HG03558 (cell line): ENCODE results near the gene RPS4Y1.
"Not testable (repeated sequence)": the region's sequence is repeated elsewhere in the genome, so short reads cannot be mapped to it uniquely, and the experiment has no call there.

Experiments
- ATAC-seq: cut with Tn5 transposase; IDR thresholded peaks from one replicate; pipeline ENCODE4 v1.9.1; 2021; ENCODE audit warnings: moderate number of reproducible peaks; ENCODE audit not compliant: unreplicated experiment; ENCODE audit errors: extremely low read depth

The RPS4Y1 gene

GRCh38 chrY:2872234-2872633, 30.8 kb downstream of the RPS4Y1 start:
- ATAC-seq, result not testable (repeated sequence)

GRCh38 chrY:2874211-2874610, 32.8 kb downstream of the RPS4Y1 start:
- ATAC-seq, result no peak

DNA sequence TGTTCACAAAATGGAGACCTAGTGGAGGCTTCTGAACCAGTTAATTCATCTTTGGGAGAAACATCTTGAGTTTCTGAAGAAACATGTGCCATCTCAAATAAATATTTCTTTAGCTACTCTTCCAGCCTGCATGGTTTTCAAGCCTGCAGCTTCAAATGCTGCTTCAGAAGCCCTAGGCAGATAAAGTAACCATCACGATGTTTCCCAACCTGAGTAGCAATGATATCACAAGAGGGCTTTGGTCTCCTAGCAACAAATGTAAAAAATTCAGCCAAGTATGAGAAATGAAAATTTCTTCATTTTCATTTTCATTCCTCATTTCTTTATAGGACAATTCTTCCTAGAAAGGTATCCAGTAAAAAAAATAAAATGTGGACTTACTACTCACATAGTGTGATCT, 42.2 kb downstream of the RPS4Y1 start:
- no peak for ATAC-seq

DNA sequence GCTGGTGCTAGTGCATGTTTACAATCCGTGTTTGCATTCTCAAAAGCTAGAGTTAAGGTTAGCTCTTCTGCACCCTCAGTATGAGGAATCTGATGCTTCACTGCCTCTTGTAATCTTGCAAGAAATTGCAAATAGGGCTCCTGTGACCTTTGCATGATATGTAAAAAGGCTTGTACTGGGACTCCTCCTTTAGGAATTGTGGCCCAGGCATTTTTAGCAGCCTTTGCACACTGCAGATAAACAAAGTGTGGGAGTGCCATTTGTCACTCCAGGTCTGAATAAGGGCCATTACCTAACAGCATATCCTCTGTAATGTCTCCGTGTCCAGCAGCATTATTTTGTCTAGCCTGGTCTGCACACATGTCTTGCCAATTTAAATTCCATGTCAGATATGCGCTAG, 44.5 kb downstream of the RPS4Y1 start:
- no peak for ATAC-seq

GRCh38 chrY:2887386-2887785, 46.0 kb downstream of the RPS4Y1 start:
- ATAC-seq, result no peak

DNA sequence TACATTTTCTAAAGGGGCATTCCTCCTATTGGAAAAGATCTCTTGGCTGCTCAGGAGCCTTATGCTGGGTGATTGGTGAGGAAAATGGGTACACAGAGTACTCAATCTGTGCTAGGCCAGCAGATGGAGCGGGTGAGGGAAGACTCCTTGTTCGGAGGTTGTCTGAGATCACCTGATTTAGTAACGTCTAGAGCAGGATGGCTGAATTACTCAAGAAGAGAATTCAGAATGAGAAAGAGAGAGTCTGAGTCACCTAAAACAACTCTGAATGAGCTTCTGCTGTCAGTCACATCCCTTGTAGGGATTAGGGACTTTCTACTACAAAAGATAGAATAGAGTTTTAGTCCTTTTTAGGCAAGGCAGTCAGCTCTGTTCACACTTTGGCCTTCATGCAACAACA, 46.6 kb downstream of the RPS4Y1 start:
- ATAC-seq, result no peak

DNA sequence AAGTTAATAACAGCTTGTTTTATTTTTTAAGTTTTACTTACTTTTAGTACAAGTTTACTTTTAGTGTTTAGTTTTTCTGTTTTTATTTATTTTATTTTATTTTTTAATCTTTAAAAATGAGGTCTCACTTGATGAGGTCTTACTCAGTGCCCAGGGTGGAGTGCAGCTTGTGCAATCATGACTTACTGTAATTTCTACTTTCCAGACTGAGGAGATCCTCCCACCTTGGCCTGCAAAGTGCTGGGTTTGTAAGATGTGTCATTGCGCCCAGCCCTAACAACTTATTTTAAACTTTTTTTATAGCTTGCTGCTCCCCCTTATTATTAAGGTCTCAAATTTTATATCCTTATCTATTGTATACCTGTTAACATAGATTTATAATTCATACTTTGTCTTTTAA, 52.1 kb downstream of the RPS4Y1 start:
- no peak for ATAC-seq

DNA sequence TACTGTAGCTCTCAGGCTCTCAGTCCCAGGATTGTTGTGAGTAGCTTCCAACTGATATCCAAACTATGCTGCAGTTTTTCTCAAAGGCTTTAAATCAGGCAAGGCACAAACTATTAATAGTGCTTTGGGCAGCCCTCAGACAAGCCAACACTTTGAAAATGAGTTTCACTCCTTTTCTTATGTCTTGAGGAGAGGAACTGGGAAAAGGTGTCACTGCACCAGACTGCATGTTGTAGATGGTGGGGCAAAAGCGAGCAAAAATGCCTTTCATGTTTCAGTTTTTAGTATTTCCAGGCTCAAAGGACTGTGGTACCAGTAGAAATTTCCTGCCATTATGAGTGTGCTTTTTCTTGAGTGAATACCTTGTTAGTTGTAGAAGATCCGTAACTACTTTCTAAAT, 54.6 kb downstream of the RPS4Y1 start:
- no peak for ATAC-seq

DNA sequence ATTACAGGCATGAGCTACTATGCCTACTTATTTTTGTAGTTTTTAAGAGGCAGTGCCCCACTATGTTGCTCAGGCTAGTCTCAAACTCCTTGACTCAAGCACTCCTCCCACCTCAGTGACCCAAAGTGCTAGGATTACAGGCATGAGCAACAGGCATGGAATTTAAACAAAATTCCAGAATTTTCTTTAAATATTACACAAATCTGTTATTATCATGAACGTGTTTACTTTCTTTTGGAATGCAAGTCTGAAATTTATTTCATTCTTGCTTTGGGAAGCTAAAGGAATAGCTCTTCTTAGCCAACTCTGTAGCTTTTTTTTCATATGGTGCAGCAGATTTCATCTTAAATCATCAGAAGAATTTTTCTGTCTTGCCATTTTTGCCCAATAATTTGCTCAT, 66.0 kb downstream of the RPS4Y1 start:
- ATAC-seq, result no peak

DNA sequence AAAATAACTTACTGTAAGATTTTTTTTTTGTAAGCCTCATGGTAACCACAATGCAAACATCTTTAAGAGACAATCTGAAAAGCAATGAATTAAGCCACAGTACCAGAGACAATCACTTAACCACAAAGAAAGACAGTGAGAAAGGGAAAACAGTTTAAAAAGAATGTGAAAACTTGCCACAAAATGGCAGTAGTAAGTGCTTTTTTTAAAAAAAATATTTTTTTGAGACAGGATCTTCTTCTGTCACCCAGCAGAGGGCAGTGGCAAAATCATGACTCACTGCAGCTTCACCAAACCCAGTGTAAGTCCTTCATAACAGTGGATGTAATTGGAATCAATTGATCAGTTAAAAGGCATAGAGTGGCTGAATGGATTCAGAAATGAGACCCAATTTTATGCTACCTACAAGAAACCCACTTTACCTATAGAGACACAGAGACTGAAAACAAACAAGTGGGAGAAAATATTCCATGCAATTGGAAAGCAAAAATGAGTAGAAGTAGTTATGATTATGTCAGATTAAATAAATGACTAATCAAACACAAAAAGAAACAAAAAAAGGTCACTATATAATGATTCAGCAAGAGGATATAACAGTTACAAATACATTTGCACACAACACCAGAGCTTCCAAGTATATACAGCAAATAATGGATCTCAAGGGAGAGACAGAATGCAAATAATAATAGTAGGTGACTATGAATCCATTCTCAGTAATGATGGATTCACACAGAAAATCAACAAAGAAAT, 71.8 kb downstream of the RPS4Y1 start:
- no peak for ATAC-seq
